GM12878 (cell line): ENCODE results near the gene DNAJA4. TPM values are rescaled to one million over a fixed set of nuclear protein-coding genes. Genes with fewer than 3 reads are reported as not detected.

Experiments used
- ASH2L ChIP-seq: fragments of 300-600, 200-600 bp; sonication (generic); IDR thresholded peaks from 2 replicates; pipeline ENCODE4 v1.6.1; 2017; ENCODE audit warnings: low read depth, mild to moderate bottlenecking, borderline replicate concordance
- BACH1 ChIP-seq: fragments of 450-650 bp; IDR thresholded peaks from 2 replicates; pipeline ENCODE4 v1.6.1; 2017; ENCODE audit warnings: mild to moderate bottlenecking, borderline replicate concordance
- CREB1 ChIP-seq: IDR thresholded peaks from 2 replicates; pipeline ENCODE4 v1.6.1; 2012; ENCODE audit warnings: low read depth, mild to moderate bottlenecking, inconsistent platforms
- EED ChIP-seq: sonication (generic); IDR thresholded peaks from 2 replicates; pipeline ENCODE4 v1.6.1; 2016; ENCODE audit warnings: antibody characterized with exemption, low read depth
- ESRRA ChIP-seq: IDR thresholded peaks from 2 replicates; pipeline ENCODE4 v1.6.1; 2012; ENCODE audit warnings: mild to moderate bottlenecking, low read length, improper control_type of control experiment
- JUND ChIP-seq: IDR thresholded peaks from 2 replicates; pipeline ENCODE4 v1.6.1; 2012; ENCODE audit warnings: low read depth, mild to moderate bottlenecking, low read length, improper control_type of control experiment, moderate library complexity
- KAT2A ChIP-seq: conservative IDR thresholded peaks from 2 replicates; pipeline ENCODE4 v1.6.1; 2011; ENCODE audit warnings: low read depth, low read length; ENCODE audit not compliant: control insufficient read depth
- MTA3 ChIP-seq: IDR thresholded peaks from 2 replicates; pipeline ENCODE4 v1.6.1; 2012; ENCODE audit warnings: low read length, inconsistent platforms, borderline replicate concordance
- NFYB ChIP-seq: IDR thresholded peaks from 2 replicates; pipeline ENCODE4 v1.6.1; 2011; ENCODE audit warnings: low read depth, mild to moderate bottlenecking, low read length, improper control_type of control experiment, moderate library complexity; ENCODE audit not compliant: insufficient read depth
- PAX8 ChIP-seq: fragments of 450-650 bp; IDR thresholded peaks from 2 replicates; pipeline ENCODE4 v1.6.1; 2017; ENCODE audit warnings: mild to moderate bottlenecking, moderate library complexity
- ZBED1 ChIP-seq: IDR thresholded peaks from 2 replicates; pipeline ENCODE4 v1.6.1; 2016; ENCODE audit warnings: borderline replicate concordance
- polyA plus RNA-seq, 11 experiments: library from polyadenylated mRNA; depleted of rRNA in 4 of 11; unstranded in 6 of 11; stranded (reverse) in 5 of 11; fragments of >200 nt; fragmentation: Nextera tagmentation in 4 of 11; fragmentation: Illumina TruSeq in 1 of 11; extraction: Ambion mirVana in 4 of 11; extraction: Trizol in 1 of 11; gene quantifications; 1 replicate in 1 of 11; 2 replicates in 10 of 11; pipeline versions ENCODE4 v1.2.1 to v1.2.3, GENCODE V29; 2011 to 2016; ENCODE audit warnings: inconsistent platforms in 2 of 11, missing spikeins in 2 of 11, low read depth in 1 of 11
- total RNA-seq, 4 experiments: library from RNA; depleted of rRNA in 3 of 4; stranded (reverse); fragments of >200 nt in 3 of 4; fragmentation: Illumina TruSeq in 1 of 4; extraction: Trizol in 1 of 4; gene quantifications; 2 replicates each; pipeline versions ENCODE4 v1.2.1 to v1.2.3, GENCODE V29; 2013 to 2021
- TF ChIP-seq, protein P1 (sequence below): fragments of 450-650 bp; formaldehyde crosslinking; IDR thresholded peaks from 2 replicates; pipeline ENCODE4 v1.4.0; 2022; ENCODE audit warnings: mild to moderate bottlenecking, moderate library complexity
- TF ChIP-seq, protein P2 (sequence below): IDR thresholded peaks from 2 replicates; pipeline ENCODE4 v1.6.1; 2012; ENCODE audit warnings: low read depth, low read length, improper control_type of control experiment

DNAJA4 gene
- total and polyA plus RNA-seq, 10 of the 15 experiments (the other 5 are each of a cell fraction or from before 2014, with no cell fraction given), result 0.01 to 10.4 (median 4.1) TPM

DNA sequence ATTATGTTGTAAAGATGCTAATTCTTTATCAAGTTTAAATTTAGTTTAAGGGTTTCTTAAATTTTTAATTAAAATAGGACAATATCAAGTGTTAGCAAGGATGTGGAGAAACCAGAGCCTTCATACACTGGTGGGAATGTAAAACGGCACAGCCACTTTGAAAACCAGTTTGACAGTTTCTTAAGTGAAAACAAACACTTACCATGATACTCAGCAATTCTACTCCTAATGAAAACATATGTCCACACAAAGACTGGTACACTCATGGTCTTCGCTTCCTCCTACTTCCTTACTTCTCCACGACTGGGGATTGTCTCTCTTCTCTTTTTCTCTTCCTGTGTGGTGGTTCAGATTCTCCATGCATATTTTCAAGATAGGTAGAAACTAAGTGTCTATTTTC is 25.9 kb downstream of the DNAJA4 start (continued):
- TF ChIP-seq, protein P1, sequence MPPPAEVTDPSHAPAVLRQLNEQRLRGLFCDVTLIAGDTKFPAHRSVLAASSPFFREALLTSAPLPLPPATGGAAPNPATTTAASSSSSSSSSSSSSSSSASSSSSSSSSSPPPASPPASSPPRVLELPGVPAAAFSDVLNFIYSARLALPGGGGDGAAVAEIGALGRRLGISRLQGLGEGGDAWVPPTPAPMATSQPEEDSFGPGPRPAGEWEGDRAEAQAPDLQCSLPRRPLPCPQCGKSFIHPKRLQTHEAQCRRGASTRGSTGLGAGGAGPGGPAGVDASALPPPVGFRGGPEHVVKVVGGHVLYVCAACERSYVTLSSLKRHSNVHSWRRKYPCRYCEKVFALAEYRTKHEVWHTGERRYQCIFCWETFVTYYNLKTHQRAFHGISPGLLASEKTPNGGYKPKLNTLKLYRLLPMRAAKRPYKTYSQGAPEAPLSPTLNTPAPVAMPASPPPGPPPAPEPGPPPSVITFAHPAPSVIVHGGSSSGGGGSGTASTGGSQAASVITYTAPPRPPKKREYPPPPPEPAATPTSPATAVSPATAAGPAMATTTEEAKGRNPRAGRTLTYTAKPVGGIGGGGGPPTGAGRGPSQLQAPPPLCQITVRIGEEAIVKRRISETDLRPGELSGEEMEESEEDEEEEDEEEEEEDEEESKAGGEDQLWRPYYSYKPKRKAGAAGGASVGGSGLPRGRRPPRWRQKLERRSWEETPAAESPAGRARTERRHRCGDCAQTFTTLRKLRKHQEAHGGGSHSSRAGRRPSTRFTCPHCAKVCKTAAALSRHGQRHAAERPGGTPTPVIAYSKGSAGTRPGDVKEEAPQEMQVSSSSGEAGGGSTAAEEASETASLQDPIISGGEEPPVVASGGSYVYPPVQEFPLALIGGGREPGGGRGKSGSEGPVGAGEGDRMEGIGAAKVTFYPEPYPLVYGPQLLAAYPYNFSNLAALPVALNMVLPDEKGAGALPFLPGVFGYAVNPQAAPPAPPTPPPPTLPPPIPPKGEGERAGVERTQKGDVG (CRISPR knock-in tag), result no peak
- TF ChIP-seq EED, result no peak
- TF ChIP-seq MTA3, result no peak
- TF ChIP-seq KAT2A, result no peak
- no peak for TF ChIP-seq ASH2L
- no peak for TF ChIP-seq JUND
- TF ChIP-seq PAX8, result no peak
- no peak for TF ChIP-seq CREB1
- TF ChIP-seq, protein P2, sequence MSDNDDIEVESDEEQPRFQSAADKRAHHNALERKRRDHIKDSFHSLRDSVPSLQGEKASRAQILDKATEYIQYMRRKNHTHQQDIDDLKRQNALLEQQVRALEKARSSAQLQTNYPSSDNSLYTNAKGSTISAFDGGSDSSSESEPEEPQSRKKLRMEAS, result no peak
- TF ChIP-seq ZBED1, result no peak
- no peak for TF ChIP-seq NFYB
- no peak for TF ChIP-seq BACH1
- TF ChIP-seq ESRRA, result no peak
